SK-N-MC (cell line): ENCODE measurements around the gene WDR49.

Source experiments
- EZH2 ChIP-seq: fragments of 200-600 bp; sonication (generic); IDR thresholded peaks from one replicate; pipeline ENCODE4 v1.6.1; 2017; ENCODE audit warnings: antibody characterized with exemption
- FOXP2 ChIP-seq: optimal IDR thresholded peaks from 2 replicates; pipeline ENCODE3; 2011; ENCODE audit warnings: mild to moderate bottlenecking, moderate library complexity; ENCODE audit not compliant: insufficient read depth; ENCODE audit errors: extremely low read length, control extremely low read depth
- POLR2AphosphoS5 ChIP-seq: IDR thresholded peaks from 2 replicates; pipeline ENCODE4 v1.6.1; 2012; ENCODE audit warnings: mild to moderate bottlenecking, low read depth, low read length, borderline replicate concordance

DNA sequence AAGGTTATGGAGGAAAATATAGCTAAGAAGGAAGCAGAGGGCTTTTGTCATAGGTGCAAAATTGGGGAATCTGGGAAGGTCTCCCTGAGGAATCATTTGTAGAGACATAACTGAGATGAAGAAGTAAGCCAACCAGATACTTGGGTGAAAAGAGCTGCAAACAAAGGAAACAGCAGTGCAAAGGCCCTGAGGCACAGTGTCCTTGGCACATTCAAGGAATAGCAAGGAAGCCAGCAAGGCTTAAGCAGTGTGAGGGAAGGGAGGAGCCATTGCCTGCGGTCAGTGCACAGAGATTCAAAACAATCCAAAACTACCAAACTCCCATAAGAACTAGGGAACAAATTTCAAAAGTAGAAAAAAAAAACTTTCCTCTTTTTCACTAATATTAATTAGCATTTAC is 88.3 kb downstream of the WDR49 start:
- TF ChIP-seq FOXP2, result no peak
- no peak for TF ChIP-seq POLR2AphosphoS5
- TF ChIP-seq EZH2, result no peak
